Measurements from ENCODE around the gene SOCS7. TPM values are rescaled to one million over a fixed set of nuclear protein-coding genes. Genes with fewer than 3 reads are reported as not detected.

SOCS7 gene
- total RNA-seq, 1 donor from 2014 or later: 35.3 TPM

- no peaks in the 10 kb centered on the region for H3K36me3 Mint-ChIP-seq (ENCODE audit: low read depth)
- H3K9me3 Mint-ChIP-seq: no peaks in the 10 kb centered on the region
- H3K4me1 Mint-ChIP-seq: peaks cover 49% of the 10 kb centered on the region
- H3K27me3 Mint-ChIP-seq (ENCODE audit: low read depth): peaks cover 60% of the 10 kb centered on the region
- DNase-seq (ENCODE audit: low read depth, low spot score): no peak
- TF ChIP-seq CTCF (conservative IDR thresholded peaks at IDR 0.05): no peak
- peak overlapping the region; percentile 66 for H3K4me3 Mint-ChIP-seq
- H3K27ac Mint-ChIP-seq (ENCODE audit: unreplicated experiment): no peak overlapping the region
These were observed 74.1 kb downstream of the SOCS7 start for GRCh38 chr17:38425744-38426143.

DNA sequence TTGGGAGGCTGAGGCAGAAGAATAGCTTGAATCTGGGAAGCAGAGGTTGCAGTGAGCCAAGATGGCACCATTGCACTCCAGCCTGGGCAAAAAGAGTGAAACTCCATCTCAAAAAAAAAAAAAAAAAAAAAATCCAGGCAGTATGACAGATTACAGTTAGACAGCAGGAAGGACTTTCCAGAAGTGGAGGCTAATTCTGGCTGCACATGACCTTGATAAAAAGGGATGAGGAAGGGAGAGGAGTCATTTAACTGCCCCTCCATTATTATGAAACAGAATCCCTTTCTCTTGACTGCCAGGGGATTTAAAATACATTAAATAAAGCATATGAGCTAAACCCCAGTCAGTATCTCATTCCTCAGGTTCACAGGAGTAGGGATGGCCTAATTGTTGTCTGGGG is 74.8 kb downstream of the SOCS7 start:
- no peaks in the 10 kb centered on the region for H3K36me3 Mint-ChIP-seq (ENCODE audit: low read depth)
- H3K4me3 Mint-ChIP-seq: no peak overlapping the region
- peaks cover 57% of the 10 kb centered on the region for H3K27me3 Mint-ChIP-seq (ENCODE audit: low read depth)

GRCh38 chr17:38427160-38427949 is 75.7 kb downstream of the SOCS7 start:
- Mint-ChIP-seq H3K36me3 (ENCODE audit: low read depth) (no peaks in the 10 kb centered on the region), H3K27me3 (ENCODE audit: low read depth) (peaks cover 48% of the 10 kb centered on the region), H3K4me3 (peak overlapping the region; percentile 79), H3K27ac (ENCODE audit: unreplicated experiment) (peak overlapping the region; percentile 45), H3K4me1 (peaks cover 51% of the 10 kb centered on the region), H3K9me3 (no peaks in the 10 kb centered on the region)
- DNase-seq (ENCODE audit: low read depth, low spot score): no peak
- TF ChIP-seq CTCF (conservative IDR thresholded peaks at IDR 0.05): no peak

More for the DNA sequence above, 74.8 kb downstream of the SOCS7 start:
- TF ChIP-seq CTCF (conservative IDR thresholded peaks at IDR 0.05): no peak
- DNase-seq (ENCODE audit: low read depth, low spot score): no peak
- Mint-ChIP-seq H3K9me3 (no peaks in the 10 kb centered on the region), H3K4me1 (peaks cover 55% of the 10 kb centered on the region), H3K27ac (ENCODE audit: unreplicated experiment) (no peak overlapping the region)

GRCh38 chr17:38428112-38428642 is 76.5 kb downstream of the SOCS7 start, which contains the start of gene ARHGAP23:
Gene ARHGAP23, plus strand, starts transcription at chr17:38428464. Its CDS starts 22 bp downstream, at chr17:38428486.
- Mint-ChIP-seq H3K4me1 (peaks cover 51% of the 10 kb centered on the region), H3K27ac (ENCODE audit: unreplicated experiment) (peak within 1 kb of the TSS; percentile 45), H3K4me3 (peak within 1 kb of the TSS; percentile 82), H3K27me3 (ENCODE audit: low read depth) (peaks cover 43% of the 10 kb centered on the region), H3K36me3 (ENCODE audit: low read depth) (no peaks in the 10 kb centered on the region), H3K9me3 (no peaks in the 10 kb centered on the region)
- no peak for DNase-seq (ENCODE audit: low read depth, low spot score)
- TF ChIP-seq CTCF (conservative IDR thresholded peaks at IDR 0.05): no peak

GRCh38 chr17:38428643-38429371 is 77.2 kb downstream of the SOCS7 start:
- H3K9me3 Mint-ChIP-seq: no peaks in the 10 kb centered on the region
- H3K4me3 Mint-ChIP-seq: peak overlapping the region; percentile 82
- no peak for TF ChIP-seq CTCF (conservative IDR thresholded peaks at IDR 0.05)
- H3K27ac Mint-ChIP-seq (ENCODE audit: unreplicated experiment): no peak overlapping the region
- peaks cover 57% of the 10 kb centered on the region for H3K4me1 Mint-ChIP-seq
- no peaks in the 10 kb centered on the region for H3K36me3 Mint-ChIP-seq (ENCODE audit: low read depth)
- DNase-seq (ENCODE audit: low read depth, low spot score): no peak
- peaks cover 37% of the 10 kb centered on the region for H3K27me3 Mint-ChIP-seq (ENCODE audit: low read depth)
